Adrenal gland (tissue), 12 donors: Measurements from ENCODE around the gene MAML3. TPM values are rescaled to one million over a fixed set of nuclear protein-coding genes. Genes with fewer than 3 reads are reported as not detected.

ENCODE experiments used
- DNase-seq, 7 donors: peaks; one replicate each; pipeline ENCODE4 v3.0.0-alpha.2; 2019 to 2020
- H3K27ac ChIP-seq, 5 donors: fragments of 200-600 bp; sonication (generic) in 4 of 5; 1 replicate in 3 of 5; 2 replicates in 2 of 5; pipeline versions ENCODE4 v1.5.1 to v1.8.0; 2016 to 2020; ENCODE audit warnings: mild to moderate bottlenecking in 1 of 5
- H3K27me3 ChIP-seq: fragments of 200-600 bp; 2 replicates; pipeline ENCODE4 v1.8.0; 2021
- H3K36me3 ChIP-seq, 2 donors: fragments of 200-600 bp; replicated peaks in 1 of 2; 1 replicate in 1 of 2; 2 replicates in 1 of 2; pipeline versions ENCODE4 v1.5.1 to v1.8.0; 2018 to 2022
- H3K4me1 ChIP-seq, 2 donors: fragments of 200-600 bp; replicated peaks in 1 of 2; 1 replicate in 1 of 2; 2 replicates in 1 of 2; pipeline versions ENCODE4 v1.5.1 to v1.8.0; 2018 to 2021
- H3K4me3 ChIP-seq, 4 donors: fragments of 200-600 bp; sonication (generic) in 3 of 4; one replicate each; pipeline ENCODE4 v1.5.1; 2016 to 2018
- H3K9me3 ChIP-seq, 3 donors: fragments of 200-600 bp; sonication (generic) in 1 of 3; replicated peaks in 1 of 3; 1 replicate in 2 of 3; 2 replicates in 1 of 3; pipeline versions ENCODE4 v1.5.1 to v1.8.0; 2016 to 2021
- CTCF ChIP-seq, 6 experiments: fragments of 450-650 bp in 4 of 6; fragments of 200-600 bp in 2 of 6; sonication (generic) in 1 of 6; IDR thresholded peaks; 1 replicate in 5 of 6; 2 replicates in 1 of 6; pipeline versions ENCODE4 v1.5.1 to v1.8.0; 2016 to 2021; ENCODE audit warnings: antibody characterized with exemption in 6 of 6, mild to moderate bottlenecking in 2 of 6, moderate library complexity in 1 of 6
- POLR2A ChIP-seq, 2 donors: fragments of 450-650 bp; IDR thresholded peaks; one replicate each; pipeline ENCODE4 v1.6.1; 2017; ENCODE audit warnings: antibody characterized with exemption in 2 of 2, mild to moderate bottlenecking in 2 of 2, moderate library complexity in 1 of 2
- WGBS, 4 donors: extraction: QIAGEN DNeasy Blood & Tissue Kit in 2 of 4; methylation state at CpG; one replicate each; pipeline versions ENCODE4 v1.1.5 to v1.1.7; 2013 to 2017; 5-methylcytosine and 5-hydroxymethylcytosine counted together
- intact Hi-C, 2 donors: fragments of 100-400 bp; cut with DNase I; formaldehyde crosslinking; loops; one replicate each; pipeline versions ENCODE4 v1.14.1 to v1.15.0; 2022 to 2023
- polyA plus RNA-seq, 3 donors: library from polyadenylated mRNA; stranded (reverse); fragments of 200-250 nt in 2 of 3; fragments of 350-450 nt in 1 of 3; fragmentation: Illumina TruSeq in 1 of 3; extraction: RNeasy Lipid Tissue Mini Kit (QIAGEN cat#74804) in 1 of 3; gene quantifications; one replicate each; pipeline ENCODE4 v1.2.3, GENCODE V29; 2013 to 2014
- total RNA-seq, 9 donors: library from RNA; depleted of rRNA in 4 of 9; stranded (reverse); fragments of >200 nt in 4 of 9; fragments of 120-200 nt in 1 of 9; fragmentation: NEBNext Ultra II Directional in 1 of 9; extraction: Animal tissue kit (Norgen Biotek cat#: 25700) in 1 of 9; gene quantifications; one replicate each; pipeline versions ENCODE4 v1.1.0 to v1.2.4, GENCODE V29; 2013 to 2023
- donor health status: healthy with polysubstance abuse.
- donor health status: Bipolar disorder and iron deficiency.
- donor health status: DM: yes; HTN: yes; CAD: no.
- donor health status: DM: no; HTN: no; CAD: no.
- donor health status: DM: no; HTN: no; CAD: no.
- donor health status: DM: yes; HTN: yes; CAD: no.

The MAML3 gene
- total and polyA plus RNA-seq, 12 donors: 2.0 to 15.9 (median 8.4) TPM

- Histone ChIP-seq H3K27ac (peak overlapping the region in 2 of 5 donors; percentile 63 to 69), H3K27me3 (no peaks in the 10 kb centered on the region), H3K4me1 (peaks cover 7 to 23% of the 10 kb centered on the region in 2 donors), H3K36me3 (no peaks in the 10 kb centered on the region), H3K4me3 (peak overlapping the region in 2 of 4 donors; percentile 8 to 45), H3K9me3 (no peaks in the 10 kb centered on the region)
- WGBS, 4 donors: 42 to 69% (median 47%) methylated on average over 15 to 17 of the region's 17 CpGs
- no peak for DNase-seq
- intact Hi-C loops: no loop called here
- TF ChIP-seq CTCF (IDR thresholded peaks at IDR 0.05) (no peak), POLR2A (IDR thresholded peaks at IDR 0.05) (no peak)
These were observed 251.4 kb downstream of the MAML3 start for GRCh38 chr4:139902321-139903320.

GRCh38 chr4:139901531-139902320 is 252.3 kb downstream of the MAML3 start:
- DNase-seq: peak in 1 of 7 donors; percentile 15
- Histone ChIP-seq H3K27me3 (no peaks in the 10 kb centered on the region), H3K4me3 (peak overlapping the region in 2 of 4 donors; percentile 8 to 45), H3K4me1 (peaks cover 4 to 14% of the 10 kb centered on the region in 2 donors), H3K36me3 (no peaks in the 10 kb centered on the region), H3K27ac (peak overlapping the region in 3 of 5 donors; percentile 29 to 69 (median 63)), H3K9me3 (no peaks in the 10 kb centered on the region)
- 16 to 28% (median 17%) methylated on average over 11 to 17 of the region's 17 CpGs for WGBS, 4 donors
- TF ChIP-seq POLR2A (IDR thresholded peaks at IDR 0.05): no peak
- TF ChIP-seq CTCF (IDR thresholded peaks at IDR 0.05): no peak
- intact Hi-C loops: no loop called here

GRCh38 chr4:139900964-139901376 is 253.0 kb downstream of the MAML3 start:
- intact Hi-C loops: no loop called here
- H3K9me3 ChIP-seq: no peaks in the 10 kb centered on the region
- H3K36me3 ChIP-seq: no peaks in the 10 kb centered on the region
- H3K4me1 ChIP-seq: peaks cover 0 to 8% of the 10 kb centered on the region in 2 donors
- TF ChIP-seq POLR2A (IDR thresholded peaks at IDR 0.05): no peak
- no peak for TF ChIP-seq CTCF (IDR thresholded peaks at IDR 0.05)
- no peak for DNase-seq
- no peaks in the 10 kb centered on the region for H3K27me3 ChIP-seq
- H3K27ac ChIP-seq: peak overlapping the region in 2 of 5 donors; percentile 63 to 69
- 35 to 56% (median 44%) methylated on average over 2 of the region's 2 CpGs for WGBS, 4 donors
- H3K4me3 ChIP-seq: peak overlapping the region in 1 of 4 donors; percentile 45

- DNase-seq: no peak
- WGBS, 4 donors: 82 to 97% (median 90%) methylated on average over 4 of the region's 4 CpGs
These were observed 254.6 kb downstream of the MAML3 start for GRCh38 chr4:139899346-139899745.

More at GRCh38 chr4:139899346-139899745, 254.6 kb downstream of the MAML3 start:
- Histone ChIP-seq H3K27me3 (no peaks in the 10 kb centered on the region), H3K9me3 (no peaks in the 10 kb centered on the region), H3K4me1 (peaks cover 0 to 8% of the 10 kb centered on the region in 2 donors), H3K4me3 (no peak overlapping the region), H3K27ac (no peak overlapping the region), H3K36me3 (no peaks in the 10 kb centered on the region)
- TF ChIP-seq CTCF (IDR thresholded peaks at IDR 0.05) (no peak), POLR2A (IDR thresholded peaks at IDR 0.05) (no peak)
- intact Hi-C loops: no loop called here
